Measurements from ENCODE around the gene ERBB2.
"Not testable (repeated sequence)": the region's sequence is repeated elsewhere in the genome, so short reads cannot be mapped to it uniquely, and the experiment has no call there.

Gene ERBB2

DNA sequence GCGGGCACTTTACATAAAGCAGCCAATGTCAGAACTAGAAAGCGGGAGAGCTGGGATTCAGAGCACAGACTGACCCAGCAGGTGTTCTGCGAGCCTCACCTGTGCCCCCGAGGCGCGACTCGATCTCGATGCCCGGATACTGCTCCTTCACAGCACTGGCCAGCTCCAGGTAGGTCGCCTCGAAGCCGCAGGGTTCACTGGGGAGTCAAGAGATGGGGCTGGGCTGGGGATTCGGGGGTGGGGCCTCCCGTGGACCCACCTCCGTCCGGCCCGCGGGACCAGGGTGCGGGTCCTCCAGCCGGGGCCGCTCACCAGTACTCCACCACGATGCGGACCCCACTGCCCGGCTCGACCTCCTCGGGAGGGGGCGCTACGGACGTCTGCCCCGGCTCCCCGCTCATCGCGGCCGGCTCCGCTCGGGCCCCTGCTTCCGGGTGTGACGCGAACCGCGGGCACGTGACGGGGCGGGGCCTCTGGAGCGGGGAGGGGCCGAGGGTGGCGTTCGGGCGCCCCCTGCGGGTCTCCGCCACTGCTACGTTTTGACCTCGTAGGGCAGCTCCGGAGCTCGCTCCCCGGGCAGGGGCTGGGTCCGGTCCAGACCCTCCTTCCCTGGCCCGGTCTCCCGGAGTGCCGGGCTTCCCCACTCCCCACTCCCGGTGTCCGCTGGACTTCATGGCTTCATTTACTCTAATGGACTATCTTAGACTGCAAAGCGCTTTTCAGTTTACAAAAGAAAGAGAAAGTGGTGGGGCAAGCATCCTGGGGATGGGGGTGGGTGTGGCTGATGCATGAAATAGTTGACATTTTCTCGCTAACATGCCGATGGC, 30.4 kb downstream of the ERBB2 start, which contains the start of gene MIEN1:
TSS of gene MIEN1 (minus strand) at position 438 of the 827 bp plus-strand sequence. CDS start at position 401, 37 bp downstream.
- DNase-seq, result peak; percentile 100

- no peak for DNase-seq
Observed at GRCh38 chr17:39732586-39732985, 32.7 kb downstream of the ERBB2 start.

DNA sequence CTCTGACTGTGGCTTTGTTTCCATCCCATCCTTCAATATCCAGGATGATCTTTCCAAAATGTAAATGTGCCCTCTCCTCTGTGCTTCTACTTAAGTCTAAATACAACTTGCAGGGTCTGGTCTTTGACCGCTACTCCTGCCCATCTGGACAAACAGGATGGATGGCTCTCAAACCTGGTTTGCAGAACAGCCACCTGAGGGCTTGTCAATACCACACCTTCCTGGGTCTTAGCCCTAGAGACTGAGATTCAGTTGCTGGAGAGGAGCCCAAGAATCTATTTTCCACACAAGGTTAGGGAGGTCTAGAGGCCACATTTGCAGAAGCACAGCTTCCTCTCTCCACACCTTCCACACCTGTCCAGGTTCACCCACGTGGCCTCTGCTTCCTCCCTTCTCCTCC, 36.0 kb downstream of the ERBB2 start:
- DNase-seq, result no peak

DNA sequence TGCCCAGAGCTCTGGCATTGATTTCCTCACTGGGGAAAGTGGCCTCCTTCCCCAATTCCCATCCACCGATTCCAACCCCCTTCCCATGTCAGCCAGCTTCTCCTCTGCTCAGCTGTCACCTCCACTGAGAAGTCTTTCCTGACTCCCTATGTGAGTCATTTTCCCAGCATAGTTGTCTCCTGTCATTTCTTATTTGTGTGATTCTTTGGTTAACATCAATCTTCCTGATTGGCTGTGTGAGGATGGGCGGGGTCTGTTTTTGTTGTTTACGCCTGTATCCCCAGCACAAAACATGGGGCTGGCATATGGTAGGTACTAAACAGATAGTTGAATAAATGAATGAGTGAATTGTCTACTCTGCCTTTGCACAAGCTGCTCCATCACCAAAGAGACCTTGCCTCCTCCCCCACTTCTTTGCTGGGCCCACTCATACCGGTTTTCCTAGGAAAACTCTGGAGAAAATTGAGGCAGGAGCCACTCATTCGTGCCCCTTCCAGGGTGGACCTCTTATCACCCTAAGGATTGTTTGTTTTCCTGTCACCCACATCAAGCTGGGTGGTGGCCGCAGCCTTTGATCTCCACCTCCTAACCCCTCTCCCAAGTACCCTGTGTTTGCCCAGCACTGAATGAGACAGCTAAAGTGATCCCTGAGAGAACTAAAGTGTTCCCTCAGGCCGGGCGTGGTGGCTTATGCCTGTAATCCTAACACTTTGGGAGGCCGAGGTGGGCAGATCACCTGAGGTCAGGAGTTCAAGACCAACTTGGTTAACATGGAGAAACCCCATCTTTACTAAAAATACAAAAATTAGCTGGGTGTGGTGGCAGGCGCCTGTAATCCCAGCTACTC, 36.7 kb downstream of the ERBB2 start:
- DNase-seq, result no peak

DNA sequence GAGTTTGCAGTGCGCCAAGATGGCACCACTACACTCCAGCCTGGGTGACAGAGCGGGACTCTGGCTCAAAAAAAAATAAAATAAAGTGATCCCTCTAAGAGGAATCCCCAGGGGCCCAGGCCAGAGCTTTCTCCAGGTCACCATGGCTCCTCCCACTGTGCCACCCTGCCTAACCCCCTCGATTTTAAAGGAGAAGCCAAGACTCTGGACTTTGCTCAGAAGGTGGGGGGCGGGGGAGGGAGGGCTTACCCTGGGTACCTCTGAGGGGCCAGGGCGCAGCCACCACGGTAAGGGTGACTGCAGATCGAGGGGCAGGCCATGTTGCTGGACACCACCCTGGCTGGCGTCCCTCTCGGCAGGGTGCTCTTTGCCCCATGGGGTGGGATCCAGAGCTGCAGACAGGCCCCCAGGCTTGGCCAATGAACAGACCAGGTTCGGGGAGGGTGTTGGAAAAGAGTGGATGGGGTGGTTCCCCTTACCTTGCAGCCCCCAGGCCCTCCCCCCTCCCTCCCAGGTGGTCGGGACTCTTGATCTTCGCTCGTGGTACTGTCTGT, 37.4 kb downstream of the ERBB2 start:
- DNase-seq, result no peak

DNA sequence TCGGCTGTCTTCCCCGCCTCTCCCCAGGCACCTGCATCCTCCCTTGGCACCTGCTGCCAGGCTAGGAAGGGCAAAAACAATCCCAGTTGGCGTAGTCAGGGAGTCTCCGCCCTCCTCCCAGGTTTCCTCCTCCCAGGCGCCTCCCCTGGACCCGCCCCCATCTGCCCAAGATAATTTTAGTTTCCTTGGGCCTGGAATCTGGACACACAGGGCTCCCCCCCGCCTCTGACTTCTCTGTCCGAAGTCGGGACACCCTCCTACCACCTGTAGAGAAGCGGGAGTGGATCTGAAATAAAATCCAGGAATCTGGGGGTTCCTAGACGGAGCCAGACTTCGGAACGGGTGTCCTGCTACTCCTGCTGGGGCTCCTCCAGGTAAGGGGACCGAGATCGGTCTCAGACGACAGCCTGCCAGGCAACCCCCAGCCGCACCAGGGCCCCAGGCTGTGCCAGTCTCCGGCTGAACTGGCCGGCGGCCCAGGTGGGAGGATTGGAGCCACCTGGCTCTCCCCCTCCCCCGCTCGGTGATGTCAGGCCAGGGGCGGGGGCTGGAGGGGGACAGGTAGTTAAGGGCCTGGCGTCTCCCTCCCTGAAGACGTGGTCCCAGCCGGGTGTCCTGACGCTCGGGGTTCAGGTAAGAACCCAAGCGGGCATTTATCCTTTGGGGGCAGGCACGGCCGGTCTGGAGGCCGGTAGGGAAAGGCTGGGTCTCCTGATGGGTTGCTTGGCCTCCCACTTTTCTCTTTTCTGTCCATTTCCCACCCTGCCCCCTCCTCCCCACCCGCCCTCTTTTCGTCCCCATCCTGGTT, 38.1 kb downstream of the ERBB2 start, which contains the start of gene GRB7:
TSS of gene GRB7 (plus strand) at position 179 of the 808 bp plus-strand sequence. CDS start 4,364 bp downstream, outside the sequence.
- DNase-seq, result no peak

- DNase-seq, result peak; percentile 72
Observed at GRCh38 chr17:39738568-39738901, 38.7 kb downstream of the ERBB2 start.

DNA sequence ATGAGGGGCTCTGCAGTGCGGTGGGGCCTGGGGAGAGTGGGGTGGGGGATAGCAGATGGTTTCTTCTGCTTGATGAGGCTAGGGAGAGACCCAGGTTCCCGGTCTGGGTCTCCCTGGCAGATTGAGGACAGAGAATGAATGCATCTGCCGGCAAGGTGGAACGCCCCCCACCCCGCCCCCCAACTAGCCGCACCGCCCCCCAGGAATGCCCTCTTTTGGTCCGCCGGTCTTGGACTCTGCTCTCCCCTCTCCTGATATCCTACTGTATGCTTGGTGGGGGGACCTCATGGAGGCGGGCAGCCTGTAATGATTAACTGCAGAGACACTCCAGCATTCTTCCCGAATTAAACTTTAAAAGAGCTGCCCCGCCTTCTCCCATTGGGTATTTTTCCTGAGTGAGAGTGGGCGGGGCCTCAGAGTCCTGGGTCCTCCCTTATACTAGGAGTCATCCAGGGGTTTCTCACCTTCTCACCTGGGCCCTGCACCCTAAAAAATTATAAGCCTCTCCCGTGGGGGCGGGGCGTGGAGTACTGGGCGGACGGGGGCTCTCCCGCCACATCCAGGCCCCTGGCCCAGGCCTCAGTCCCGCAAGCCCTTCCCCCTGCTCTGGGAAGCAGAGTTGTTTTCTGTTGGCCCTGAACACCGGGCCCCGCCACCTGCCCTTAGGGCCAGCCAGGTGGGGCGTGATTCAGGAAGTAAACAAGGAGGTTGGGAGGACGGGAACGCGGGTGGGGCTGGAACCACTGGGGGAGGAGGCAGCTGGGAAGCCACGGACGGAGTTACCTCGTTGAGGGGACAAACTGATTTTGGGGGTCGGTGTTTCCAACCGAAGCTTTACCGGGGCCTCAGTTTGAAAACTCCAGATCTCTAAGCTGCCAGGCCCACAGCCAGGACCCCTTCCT, 39.4 kb downstream of the ERBB2 start:
- no peak for DNase-seq

DNA sequence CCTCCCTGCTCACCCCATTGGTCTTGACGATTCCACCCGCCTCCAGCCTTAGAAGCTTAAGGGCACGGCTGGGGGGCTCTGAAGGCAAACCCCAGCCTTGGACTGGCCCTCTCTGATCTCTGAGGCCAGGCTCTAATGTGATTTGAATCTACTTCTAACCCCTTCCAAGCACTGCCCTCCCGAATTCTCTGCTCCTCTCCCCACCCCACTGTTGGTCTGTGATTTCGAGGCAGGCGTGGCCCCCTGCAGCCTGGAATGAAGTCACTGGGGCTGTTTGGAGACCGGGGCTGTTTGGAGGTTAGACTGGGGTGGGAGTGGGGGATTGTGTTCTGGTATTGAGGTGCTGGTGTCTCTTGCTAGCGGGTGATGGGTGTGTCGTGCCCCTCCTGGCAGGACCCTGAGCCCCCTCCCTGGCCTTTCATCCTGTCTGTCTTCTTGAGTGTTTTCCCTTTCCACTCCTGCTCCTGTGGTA, 40.1 kb downstream of the ERBB2 start:
- no peak for DNase-seq

DNA sequence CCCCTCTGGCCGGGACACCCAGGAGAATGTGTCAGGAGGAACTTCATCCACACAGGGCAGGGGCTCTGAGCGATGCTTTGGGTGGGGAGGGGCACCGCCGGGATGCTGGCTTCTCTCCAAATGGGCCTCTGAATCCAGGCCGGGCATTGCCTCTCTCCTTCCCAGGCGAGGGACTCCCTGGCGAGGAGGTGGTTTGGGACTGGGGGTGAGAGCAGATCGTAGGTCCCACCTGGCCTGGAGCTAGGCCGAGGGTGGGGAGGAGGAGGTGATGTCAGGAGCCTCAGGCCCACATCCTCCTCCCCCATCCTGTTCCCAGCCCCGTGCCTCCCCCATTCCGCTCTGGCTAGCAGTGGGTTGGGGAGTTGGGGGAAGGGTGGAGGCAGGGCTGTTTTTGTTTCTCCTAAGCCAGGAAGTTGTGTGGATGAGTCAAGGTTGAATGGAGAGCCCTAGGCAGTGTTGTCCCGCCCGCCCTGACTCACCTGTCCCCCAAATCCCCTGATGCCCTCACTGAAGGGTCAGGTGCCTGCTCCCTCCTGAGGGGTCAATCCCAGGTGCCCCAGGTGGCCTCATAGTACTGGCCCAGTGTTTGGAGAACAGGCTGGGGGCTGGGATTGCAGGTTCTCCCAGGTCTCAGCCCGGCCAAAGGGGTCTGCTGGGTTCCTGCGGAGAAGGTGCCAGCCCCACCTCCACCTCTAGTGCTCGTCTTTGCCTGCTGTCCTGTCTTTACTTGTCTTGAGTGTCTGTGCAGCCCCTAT, 40.7 kb downstream of the ERBB2 start:
- DNase-seq, result no peak

DNA sequence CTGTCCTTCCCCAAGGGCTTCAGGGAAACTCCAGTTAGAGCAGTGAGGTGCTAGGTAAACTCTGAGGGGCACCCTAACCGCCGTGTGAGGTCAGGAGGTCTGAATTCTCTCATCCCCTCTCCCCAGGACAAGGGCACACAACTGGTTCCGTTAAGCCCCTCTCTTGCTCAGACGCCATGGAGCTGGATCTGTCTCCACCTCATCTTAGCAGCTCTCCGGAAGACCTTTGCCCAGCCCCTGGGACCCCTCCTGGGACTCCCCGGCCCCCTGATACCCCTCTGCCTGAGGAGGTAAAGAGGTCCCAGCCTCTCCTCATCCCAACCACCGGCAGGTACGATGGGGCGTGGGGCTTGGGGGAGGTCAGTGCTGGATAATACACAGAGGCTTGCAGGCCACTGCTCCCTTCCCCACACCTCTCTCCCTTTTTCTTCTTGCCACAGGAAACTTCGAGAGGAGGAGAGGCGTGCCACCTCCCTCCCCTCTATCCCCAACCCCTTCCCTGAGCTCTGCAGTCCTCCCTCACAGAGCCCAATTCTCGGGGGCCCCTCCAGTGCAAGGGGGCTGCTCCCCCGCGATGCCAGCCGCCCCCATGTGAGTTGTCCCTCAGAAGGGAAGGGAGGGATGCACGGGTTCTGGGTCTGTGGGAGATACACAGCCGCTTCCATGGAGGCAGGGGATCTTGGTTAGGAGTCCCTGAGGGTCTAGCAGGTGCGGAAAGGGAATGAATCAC, 42.4 kb downstream of the ERBB2 start:
- DNase-seq, result no peak

GRCh38 chr17:39742856-39743436, 43.1 kb downstream of the ERBB2 start:
- DNase-seq, result no peak

- no peak for DNase-seq
Observed at GRCh38 chr17:39744075-39744835, 44.4 kb downstream of the ERBB2 start.

DNA sequence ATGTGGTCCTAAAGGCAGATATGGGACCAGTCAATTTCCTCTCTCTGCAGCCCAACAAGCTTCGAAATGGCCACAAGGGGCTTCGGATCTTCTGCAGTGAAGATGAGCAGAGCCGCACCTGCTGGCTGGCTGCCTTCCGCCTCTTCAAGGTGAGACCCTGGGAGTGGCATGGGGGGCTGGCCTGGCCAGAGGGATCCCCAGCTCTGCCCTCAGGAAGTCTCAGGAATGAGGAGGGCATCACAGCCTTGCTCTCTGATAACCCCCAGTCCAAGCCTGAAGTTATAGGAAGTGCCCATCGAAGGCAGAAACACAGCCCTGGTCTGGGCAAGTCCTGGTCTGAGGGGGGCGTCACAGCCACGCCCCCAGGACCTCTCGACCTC, 45.0 kb downstream of the ERBB2 start:
- DNase-seq, result no peak

GRCh38 chr17:39745335-39746144, 45.7 kb downstream of the ERBB2 start:
- no peak for DNase-seq

- no peak for DNase-seq
Observed at GRCh38 chr17:39746145-39746461, 46.2 kb downstream of the ERBB2 start.

GRCh38 chr17:39747745-39748144, 47.9 kb downstream of the ERBB2 start:
- DNase-seq, result no peak

- DNase-seq, result not testable (repeated sequence)
Observed at GRCh38 chr17:39748444-39749034, 48.7 kb downstream of the ERBB2 start.
